SK-MEL-5 (cell line): ENCODE data around the gene A2ML1. TPM values are rescaled to one million over a fixed set of nuclear protein-coding genes. Genes with fewer than 3 reads are reported as not detected.
"Not testable (repeated sequence)": the region's sequence is repeated elsewhere in the genome, so short reads cannot be mapped to it uniquely, and the experiment has no call there.

Experiments used
- DNase-seq: peaks from one replicate; pipeline ENCODE4 v3.0.0-alpha.2; 2016; ENCODE audit warnings: low read depth, low spot score
- in situ Hi-C: cut with HindIII; loops from 2 replicates; pipeline ENCODE4 v1.10.0; 2016; ENCODE audit warnings: low sequenced_read_pairs, high pct_unique_total_duplicates, low pct_unique_long_range_greater_than_20kb
- total RNA-seq: library from RNA; depleted of rRNA; stranded (reverse); fragments of >200 nt; shearing (Covaris generic); gene quantifications from 2 replicates; pipeline ENCODE4 v1.2.3, GENCODE V29; 2014

A2ML1 gene
- total RNA-seq, 1 experiment from 2014 or later = 0.32 TPM

GRCh38 chr12:8890313-8891085, 68.1 kb downstream of the A2ML1 start:
- peak; percentile 76 for DNase-seq
- in situ Hi-C loops = no loop called here

GRCh38 chr12:8891976-8892375, 69.6 kb downstream of the A2ML1 start:
- in situ Hi-C loops = no loop called here
- no peak for DNase-seq

GRCh38 chr12:8894378-8894777, 72.0 kb downstream of the A2ML1 start:
- peak; percentile 85 for DNase-seq
- in situ Hi-C loops = no loop called here

- DNase-seq = peak; percentile 54
- in situ Hi-C loops = no loop called here
These were observed 72.6 kb downstream of the A2ML1 start for GRCh38 chr12:8894986-8895385.

- no peak for DNase-seq
- in situ Hi-C loops = no loop called here
These were observed 74.7 kb downstream of the A2ML1 start for GRCh38 chr12:8897081-8897480.

- in situ Hi-C loops = no loop called here
- no peak for DNase-seq
These were observed 77.4 kb downstream of the A2ML1 start for GRCh38 chr12:8899830-8900229.

GRCh38 chr12:8902703-8903102, 80.3 kb downstream of the A2ML1 start:
- in situ Hi-C loops = not testable (repeated sequence)
- peak; percentile 73 for DNase-seq

GRCh38 chr12:8903646-8904045, 81.2 kb downstream of the A2ML1 start:
- no peak for DNase-seq
- in situ Hi-C loops = no loop called here

- DNase-seq = no peak
- in situ Hi-C loops = no loop called here
These were observed 82.2 kb downstream of the A2ML1 start for GRCh38 chr12:8904665-8905064.

GRCh38 chr12:8905546-8905945, 83.1 kb downstream of the A2ML1 start:
- no peak for DNase-seq
- in situ Hi-C loops = no loop called here

GRCh38 chr12:8906266-8907180, 84.1 kb downstream of the A2ML1 start:
- in situ Hi-C loops = no loop called here
- no peak for DNase-seq

- no peak for DNase-seq
- in situ Hi-C loops = no loop called here
These were observed 85.1 kb downstream of the A2ML1 start for GRCh38 chr12:8907513-8907912.

- in situ Hi-C loops = no loop called here
- no peak for DNase-seq
These were observed 87.3 kb downstream of the A2ML1 start for GRCh38 chr12:8909752-8910151.

GRCh38 chr12:8911606-8912268, 89.3 kb downstream of the A2ML1 start:
- in situ Hi-C loops = no loop called here
- DNase-seq = no peak

- in situ Hi-C loops = no loop called here
- DNase-seq = peak; percentile 26
These were observed 90.5 kb downstream of the A2ML1 start for GRCh38 chr12:8912914-8913313.

GRCh38 chr12:8913702-8914032, 91.2 kb downstream of the A2ML1 start:
- in situ Hi-C loops = no loop called here
- no peak for DNase-seq

- DNase-seq = peak; percentile 81
- in situ Hi-C loops = not testable (repeated sequence)
These were observed 91.8 kb downstream of the A2ML1 start, which contains the start of gene PHC1 for GRCh38 chr12:8914033-8914715. Gene PHC1 (plus strand): TSS chr12:8914509. CDS start chr12:8917678, 3,169 bp downstream.
